A673 (cell line): Measurements from ENCODE around the gene CHN1.

ENCODE experiments used
- CTCF ChIP-seq: fragments of 300-800, 200-600 bp; sonication (generic); conservative IDR thresholded peaks from 2 replicates; pipeline ENCODE4 v1.5.1; 2017; ENCODE audit warnings: low read depth, mild to moderate bottlenecking, antibody characterized with exemption, low read length, moderate library complexity, mixed read lengths
- EZH2 ChIP-seq: fragments of 200-600 bp; sonication (generic); IDR thresholded peaks from 2 replicates; pipeline ENCODE4 v1.6.1; 2017; ENCODE audit warnings: borderline replicate concordance, low read depth, mild to moderate bottlenecking, mixed read lengths, antibody characterized with exemption, low read length; ENCODE audit not compliant: poor library complexity, severe bottlenecking

- TF ChIP-seq CTCF (no peak), EZH2 (no peak)
These were observed 3.6 kb downstream of the CHN1 start for GRCh38 chr2:175001566-175001965.
